Measurements from ENCODE around the gene ELP1. TPM values are rescaled to one million over a fixed set of nuclear protein-coding genes. Genes with fewer than 3 reads are reported as not detected.
"Not testable (repeated sequence)": the region's sequence is repeated elsewhere in the genome, so short reads cannot be mapped to it uniquely, and the experiment has no call there.

ELP1 gene
- total RNA-seq, 3 donors from 2014 or later (not counting 1 experiment from before 2014, with no cell fraction given), result 21.8 to 33.0 (median 28.2) TPM

DNA sequence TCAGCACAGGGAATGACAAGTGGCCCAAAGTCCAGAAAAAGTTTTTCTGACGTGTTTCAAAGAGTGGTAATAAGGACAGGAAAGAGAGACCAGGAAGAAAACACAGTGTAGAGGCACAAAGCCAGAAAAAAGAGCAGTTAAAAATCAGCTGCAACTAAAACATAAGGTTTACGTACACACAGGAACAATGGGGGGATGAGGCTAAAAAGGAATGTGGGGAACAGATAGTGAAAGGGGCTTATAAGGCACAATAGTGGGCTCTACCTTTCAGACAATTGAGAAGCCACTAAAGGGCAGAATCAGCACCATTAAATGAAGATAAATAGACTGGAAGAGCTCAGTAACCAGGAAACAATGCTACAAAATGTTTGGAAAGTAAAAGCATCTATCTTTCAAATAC, 5.5 kb downstream of the ELP1 start:
- Mint-ChIP-seq H3K27me3 (ENCODE audit: low read depth in 2 of 2) (no peaks in the 10 kb centered on the region), H3K4me1 (peaks cover 13 to 20% of the 10 kb centered on the region in 2 donors), H3K27ac (no peak overlapping the region), H3K36me3 (peaks cover 38% of the 10 kb centered on the region), H3K4me3 (no peak overlapping the region), H3K9me3 (no peaks in the 10 kb centered on the region)
- no peak for TF ChIP-seq CTCF (IDR thresholded peaks at IDR 0.05)
- H3K9me3 ChIP-seq (ENCODE audit: control insufficient read depth, insufficient read depth, low read length), result no peaks in the 10 kb centered on the region
- H3K27me3 ChIP-seq (ENCODE audit: control insufficient read depth, insufficient read depth, low read length), result no peaks in the 10 kb centered on the region
- ATAC-seq, result no peak
- 96% methylated on average over 2 of the region's 2 CpGs for WGBS (ENCODE audit: insufficient coverage)
- DNase-seq, result no peak
- peaks cover 5% of the 10 kb centered on the region for H3K4me1 ChIP-seq (ENCODE audit: control insufficient read depth, insufficient read depth, low read length)
- H3K4me3 ChIP-seq (ENCODE audit: low read length), result no peak overlapping the region
- peaks cover 56% of the 10 kb centered on the region for H3K36me3 ChIP-seq (ENCODE audit: control insufficient read depth, insufficient read depth, low read length)
- H3K27ac ChIP-seq (ENCODE audit: low read length), result no peak overlapping the region
- intact Hi-C loops (cut with micrococcal nuclease), result no loop called here

- Histone ChIP-seq H3K4me3 (ENCODE audit: low read length) (no peak overlapping the region), H3K27me3 (ENCODE audit: control insufficient read depth, insufficient read depth, low read length) (no peaks in the 10 kb centered on the region), H3K9me3 (ENCODE audit: control insufficient read depth, insufficient read depth, low read length) (no peaks in the 10 kb centered on the region), H3K36me3 (ENCODE audit: control insufficient read depth, insufficient read depth, low read length) (peaks cover 84% of the 10 kb centered on the region), H3K4me1 (ENCODE audit: control insufficient read depth, insufficient read depth, low read length) (no peaks in the 10 kb centered on the region), H3K27ac (ENCODE audit: low read length) (no peak overlapping the region)
- H3K27ac Mint-ChIP-seq, result no peak overlapping the region
- H3K4me1 Mint-ChIP-seq, result peaks cover 0 to 11% of the 10 kb centered on the region in 2 donors
- no peaks in the 10 kb centered on the region for H3K9me3 Mint-ChIP-seq
- intact Hi-C loops (cut with micrococcal nuclease), result no loop called here
- DNase-seq, result no peak
- peaks cover 39% of the 10 kb centered on the region for H3K36me3 Mint-ChIP-seq
- no peaks in the 10 kb centered on the region for H3K27me3 Mint-ChIP-seq (ENCODE audit: low read depth in 2 of 2)
- no peak for ATAC-seq
- no peak overlapping the region for H3K4me3 Mint-ChIP-seq
- TF ChIP-seq CTCF (IDR thresholded peaks at IDR 0.05), result no peak
Observed at GRCh38 chr9:108924466-108924865, 9.5 kb downstream of the ELP1 start.

GRCh38 chr9:108921200-108921599, 12.7 kb downstream of the ELP1 start:
- Histone ChIP-seq H3K36me3 (ENCODE audit: control insufficient read depth, insufficient read depth, low read length) (peaks cover 82% of the 10 kb centered on the region), H3K9me3 (ENCODE audit: control insufficient read depth, insufficient read depth, low read length) (no peaks in the 10 kb centered on the region), H3K27me3 (ENCODE audit: control insufficient read depth, insufficient read depth, low read length) (no peaks in the 10 kb centered on the region), H3K4me1 (ENCODE audit: control insufficient read depth, insufficient read depth, low read length) (no peaks in the 10 kb centered on the region), H3K4me3 (ENCODE audit: low read length) (no peak overlapping the region), H3K27ac (ENCODE audit: low read length) (no peak overlapping the region)
- H3K4me1 Mint-ChIP-seq, result no peaks in the 10 kb centered on the region
- H3K4me3 Mint-ChIP-seq, result no peak overlapping the region
- intact Hi-C loops (cut with micrococcal nuclease), result no loop called here
- TF ChIP-seq CTCF (IDR thresholded peaks at IDR 0.05), result no peak
- peaks cover 27% of the 10 kb centered on the region for H3K36me3 Mint-ChIP-seq
- DNase-seq (no peak), ATAC-seq (no peak)
- H3K27ac Mint-ChIP-seq, result no peak overlapping the region
- WGBS (ENCODE audit: insufficient coverage), result no CpG with 5 or more reads among the region's 1 CpG
- no peaks in the 10 kb centered on the region for H3K9me3 Mint-ChIP-seq
- no peaks in the 10 kb centered on the region for H3K27me3 Mint-ChIP-seq (ENCODE audit: low read depth in 2 of 2)

- WGBS (ENCODE audit: insufficient coverage), result no CpG with 5 or more reads among the region's 1 CpG
- H3K9me3 Mint-ChIP-seq; H3K27me3 Mint-ChIP-seq (ENCODE audit: low read depth in 2 of 2); H3K4me1 Mint-ChIP-seq; DNase-seq; H3K4me1 ChIP-seq (ENCODE audit: control insufficient read depth, insufficient read depth, low read length); H3K4me3 Mint-ChIP-seq; ATAC-seq; intact Hi-C loops (cut with micrococcal nuclease); H3K4me3 ChIP-seq (ENCODE audit: low read length); H3K9me3 ChIP-seq (ENCODE audit: control insufficient read depth, insufficient read depth, low read length); H3K27ac Mint-ChIP-seq; H3K27ac ChIP-seq (ENCODE audit: low read length); H3K27me3 ChIP-seq (ENCODE audit: control insufficient read depth, insufficient read depth, low read length): not testable (repeated sequence)
- peaks cover 27% of the 10 kb centered on the region for H3K36me3 Mint-ChIP-seq
- H3K36me3 ChIP-seq (ENCODE audit: control insufficient read depth, insufficient read depth, low read length), result peaks cover 82% of the 10 kb centered on the region
Observed at GRCh38 chr9:108920401-108920800, 13.5 kb downstream of the ELP1 start.

Measured in natural killer cell (primary cell).